HG03135 (cell line): ENCODE results near the gene FOXN3.

ENCODE experiments used
- ATAC-seq: cut with Tn5 transposase; IDR thresholded peaks from one replicate; pipeline ENCODE4 v1.9.1; 2021; ENCODE audit warnings: mild to moderate bottlenecking, moderate library complexity; ENCODE audit not compliant: unreplicated experiment

Gene FOXN3

DNA sequence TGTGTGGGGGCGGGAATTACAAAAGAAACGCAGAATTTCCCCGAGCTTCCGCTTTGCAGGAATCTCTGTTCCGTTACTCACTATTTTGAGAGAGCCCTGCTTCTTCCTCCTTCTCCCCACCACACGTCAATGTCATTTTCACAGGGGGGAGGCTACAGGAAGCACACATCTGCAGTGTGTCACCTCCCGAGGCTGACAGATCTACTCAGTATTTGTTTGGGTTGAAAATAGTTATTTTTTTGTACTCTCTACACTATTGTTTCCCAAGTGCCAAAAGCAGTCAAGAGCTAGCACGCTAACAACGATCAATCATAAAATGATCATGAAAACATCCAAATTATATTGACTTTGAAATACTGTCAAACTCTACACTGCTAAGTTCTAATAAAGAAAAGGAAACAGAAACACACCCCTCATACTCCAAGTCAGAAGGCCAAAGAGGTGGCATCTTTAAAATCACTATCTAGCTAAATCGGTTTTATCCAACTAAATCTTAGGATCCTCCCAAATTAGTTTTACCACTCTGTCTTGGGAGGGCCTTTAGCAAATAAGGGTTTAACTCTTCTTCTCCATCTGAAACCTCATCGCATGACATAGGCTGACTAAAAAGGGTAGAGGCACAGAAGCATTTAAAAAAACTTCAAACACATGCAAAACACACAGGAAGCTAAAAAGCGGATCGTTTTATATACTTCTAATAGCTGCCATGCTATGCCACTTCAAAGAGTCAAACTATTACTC is 51.8 kb downstream of the FOXN3 start:
- peak; percentile 93 for ATAC-seq

DNA sequence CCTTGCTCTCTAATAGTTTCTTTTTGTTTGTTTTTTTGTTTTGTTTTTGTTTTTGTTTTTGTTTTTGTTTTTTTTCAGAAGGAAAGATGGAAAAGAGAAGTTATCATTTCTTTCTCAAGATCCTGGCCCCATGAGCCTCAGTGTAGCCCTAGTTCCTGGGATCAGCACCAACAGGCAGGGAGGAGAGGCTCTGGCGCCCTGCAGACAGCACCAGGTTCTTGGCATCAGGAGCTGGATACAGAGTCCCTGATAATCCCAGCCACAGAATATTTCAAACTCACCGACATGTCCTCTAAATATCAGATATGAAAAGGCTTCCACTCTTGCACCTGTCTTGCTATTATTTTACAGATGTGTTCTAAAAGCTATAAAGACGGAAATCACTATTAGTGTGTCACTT is 52.7 kb downstream of the FOXN3 start:
- no peak for ATAC-seq

DNA sequence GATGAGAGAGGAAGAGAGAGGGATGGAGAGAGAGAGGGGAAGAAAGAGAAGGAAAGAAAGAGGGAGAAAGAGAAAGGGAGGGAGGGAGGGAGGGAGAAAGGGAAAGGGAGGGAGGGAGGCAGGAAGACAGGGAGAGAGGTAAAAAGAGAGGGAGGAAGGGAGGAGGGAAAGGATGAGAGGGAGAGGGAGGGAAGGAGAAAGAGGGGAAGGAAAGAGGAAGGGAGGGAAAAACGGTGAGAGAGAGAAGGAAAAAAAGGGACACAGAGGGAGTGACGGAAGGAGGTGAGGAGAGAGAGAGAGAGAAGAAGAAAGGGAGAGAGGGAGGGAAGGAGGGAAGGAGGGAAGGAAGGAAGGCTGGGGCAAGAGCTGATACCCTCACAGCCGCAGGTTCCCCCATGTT is 56.8 kb downstream of the FOXN3 start:
- ATAC-seq: no peak

DNA sequence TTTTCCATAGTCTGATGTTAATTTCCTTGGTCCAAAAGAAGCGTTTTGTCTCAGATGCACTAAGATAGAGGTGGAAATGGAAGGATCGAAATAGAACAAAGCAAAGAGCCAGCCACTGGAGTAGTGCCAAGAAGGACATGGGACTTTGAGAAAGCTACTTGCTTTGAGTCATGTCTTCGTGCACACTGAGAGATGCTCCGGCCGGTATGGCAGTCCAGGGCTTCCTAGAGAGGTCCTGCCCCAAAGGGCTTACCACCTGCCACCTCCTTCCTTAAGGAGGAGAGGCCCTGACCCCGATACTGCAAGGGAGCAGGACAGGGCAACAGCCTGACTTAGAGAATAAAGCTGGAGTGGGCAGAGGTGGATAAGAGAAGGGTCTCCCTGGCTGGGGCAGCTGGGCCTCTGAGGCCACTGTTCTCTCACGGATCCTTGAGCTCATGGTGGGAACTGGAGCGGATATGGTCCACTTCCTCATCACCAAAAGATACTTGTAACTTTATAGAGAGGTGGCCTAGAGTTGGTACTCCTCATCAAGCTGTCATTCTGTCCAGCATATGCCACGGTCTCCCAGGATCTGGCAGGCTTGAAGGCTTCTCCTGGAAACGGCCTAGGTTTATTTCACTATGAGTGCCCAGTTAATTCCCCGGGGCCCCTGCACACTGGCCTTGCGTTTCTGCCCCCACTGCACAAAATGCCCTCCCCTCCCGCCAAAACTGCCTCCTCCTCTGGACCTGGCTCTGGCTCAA is 57.4 kb downstream of the FOXN3 start:
- ATAC-seq: no peak

DNA sequence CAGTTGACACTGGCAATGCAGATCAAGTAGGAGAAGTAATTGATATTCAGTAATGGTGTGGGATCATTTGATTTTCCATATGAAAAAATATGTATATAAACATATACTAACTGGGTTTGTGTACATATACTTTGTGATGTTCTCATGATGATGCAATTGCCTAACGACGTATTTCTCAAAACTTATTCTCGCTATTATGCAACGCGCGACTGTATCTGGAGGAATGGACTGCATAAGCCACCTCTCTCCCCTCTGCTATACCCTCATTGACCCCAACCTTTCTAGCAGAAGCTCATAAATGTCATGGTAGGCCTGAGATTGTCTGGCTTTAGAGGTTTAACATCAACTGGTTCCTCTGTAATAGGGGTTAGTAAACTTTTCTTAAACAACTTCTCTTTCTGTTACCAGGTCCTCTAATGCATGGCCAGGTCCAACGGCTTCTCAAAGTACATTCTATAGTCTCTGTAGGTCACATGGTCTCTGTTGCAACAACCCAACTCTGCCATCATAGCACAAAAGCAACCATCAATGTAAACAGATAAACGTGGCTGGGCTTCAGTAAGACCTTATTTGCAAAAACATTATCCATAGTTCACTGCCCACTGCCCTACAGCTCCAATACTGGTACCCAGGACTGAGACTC is 59.3 kb downstream of the FOXN3 start:
- ATAC-seq: no peak

DNA sequence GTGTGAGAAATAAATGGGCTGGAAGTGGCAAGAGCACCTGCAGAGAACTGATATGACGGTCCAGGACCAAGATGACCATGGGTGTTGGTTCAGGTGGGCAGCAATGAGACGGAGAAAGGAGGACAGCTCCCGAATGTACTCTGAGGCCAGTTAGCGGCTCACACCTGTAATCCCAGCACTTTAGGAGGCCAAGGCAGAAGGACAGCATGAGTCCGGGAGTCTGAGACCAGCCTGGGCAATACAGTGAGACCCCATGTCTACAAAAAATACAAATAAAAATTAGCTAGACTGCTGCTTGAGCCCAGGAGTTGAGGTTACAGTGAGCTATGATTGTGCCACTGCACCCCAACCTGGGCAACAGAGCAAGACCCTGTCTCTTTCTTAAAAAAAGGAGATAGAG is 60.1 kb downstream of the FOXN3 start:
- ATAC-seq: no peak

DNA sequence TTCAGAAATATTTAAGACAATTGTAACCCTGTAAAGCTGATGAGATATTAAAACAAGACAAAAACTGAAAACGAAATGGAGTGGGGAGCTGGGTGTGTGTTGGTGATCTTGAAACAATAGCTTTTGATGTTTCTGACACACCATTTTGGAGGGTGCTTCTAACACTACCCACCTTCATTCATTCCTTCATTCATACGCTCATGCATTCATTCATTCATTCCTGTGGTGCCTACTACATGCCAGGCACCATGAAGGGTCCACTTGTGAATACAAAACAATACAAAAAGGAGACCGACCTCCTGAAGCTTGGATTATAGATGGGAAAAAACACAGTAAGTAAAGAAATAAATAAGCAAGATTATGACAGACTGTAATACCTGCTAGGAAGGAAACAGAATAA is 60.5 kb downstream of the FOXN3 start:
- no peak for ATAC-seq

DNA sequence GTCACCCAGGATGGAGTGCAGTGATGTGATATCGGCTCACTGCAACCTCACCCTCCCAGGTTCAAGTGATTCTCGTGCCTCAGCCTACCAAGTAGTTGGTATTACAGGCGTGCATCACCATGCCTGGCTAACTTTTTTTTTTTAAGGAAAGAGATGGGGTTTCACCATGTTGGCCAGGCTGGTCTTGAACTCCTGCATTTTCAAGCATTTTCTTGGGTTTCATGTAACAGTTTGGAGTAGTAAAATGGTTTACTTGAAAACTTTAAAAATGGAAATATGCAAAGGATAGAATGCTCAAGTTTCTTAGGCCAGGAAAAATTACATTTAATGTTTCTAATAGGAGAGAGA is 63.3 kb downstream of the FOXN3 start:
- no peak for ATAC-seq

DNA sequence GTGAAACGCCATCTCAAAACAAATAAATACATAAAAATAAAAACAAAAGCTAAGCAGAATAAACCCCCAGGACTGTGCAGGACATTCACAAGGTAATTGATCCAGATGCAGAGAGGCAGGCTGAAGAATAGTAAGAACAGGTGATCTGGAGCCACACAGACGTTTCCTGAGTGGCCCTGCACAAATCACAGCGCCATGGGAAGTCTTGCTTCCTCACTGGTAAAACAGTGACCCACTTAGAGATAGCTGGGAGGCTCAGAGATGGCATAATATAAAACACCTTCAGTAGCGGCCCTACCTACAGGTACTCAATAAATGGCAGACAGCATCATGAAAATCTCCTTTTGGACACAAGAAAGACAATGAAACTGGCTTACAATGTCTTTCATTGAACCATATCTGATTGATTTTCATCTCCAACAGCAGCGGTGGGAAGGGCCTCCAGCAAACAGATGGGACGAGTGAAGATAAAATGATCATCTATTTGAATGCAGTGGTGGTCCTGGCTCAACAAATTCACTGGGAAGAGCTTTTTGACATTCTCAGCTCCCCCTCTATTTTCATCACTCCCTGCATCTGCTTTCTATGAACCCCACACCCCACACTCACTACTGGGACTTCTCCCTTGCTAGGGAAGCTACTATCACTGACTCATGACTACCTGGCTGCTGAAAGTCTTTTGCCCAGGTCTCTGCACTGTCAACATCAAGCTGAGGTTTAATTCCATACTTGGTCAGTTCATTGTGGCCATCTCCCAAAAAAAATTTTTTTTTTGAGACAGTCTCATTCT is 63.9 kb downstream of the FOXN3 start:
- no peak for ATAC-seq

DNA sequence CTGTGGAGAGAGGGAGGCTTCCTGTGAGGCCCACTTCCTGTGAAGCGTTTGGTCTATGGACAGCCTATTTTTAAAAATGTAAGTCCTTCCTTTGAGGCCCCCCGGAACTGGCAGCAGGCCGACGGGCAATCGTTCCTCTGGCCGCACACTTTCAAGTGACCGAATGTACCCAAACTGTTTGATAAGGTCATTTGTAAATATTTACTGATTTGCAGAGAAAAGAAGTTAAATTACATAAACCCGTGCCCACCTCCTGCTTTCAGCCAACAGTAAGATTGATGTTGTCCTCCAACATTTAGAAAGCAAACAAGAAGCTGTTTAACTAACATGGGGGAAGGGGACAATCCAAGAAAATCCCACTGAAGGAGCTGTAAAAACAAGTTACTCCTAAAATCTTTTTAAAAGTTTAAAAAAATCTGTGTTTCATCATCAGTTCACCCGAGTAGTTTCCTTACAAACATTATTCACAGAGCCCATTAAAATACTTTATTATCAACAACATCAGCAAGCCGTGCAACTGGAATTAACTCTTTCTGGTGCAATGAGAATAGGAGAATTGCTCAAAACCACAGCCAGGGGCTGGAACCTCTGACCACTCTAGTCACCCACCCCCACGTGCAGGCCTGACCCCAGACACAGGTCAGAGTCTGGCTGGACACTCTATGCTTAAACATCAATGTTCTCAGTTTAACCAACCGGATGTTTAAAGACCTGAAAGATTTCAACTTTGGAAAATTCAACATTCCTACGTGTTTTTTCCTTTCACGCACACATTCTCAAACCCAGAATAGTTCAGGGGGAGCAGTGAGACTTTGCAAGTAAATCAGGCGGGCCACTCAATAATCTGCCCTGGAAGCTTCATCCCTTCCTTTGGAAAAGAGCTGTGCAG is 65.3 kb downstream of the FOXN3 start:
- peak; percentile 67 for ATAC-seq

DNA sequence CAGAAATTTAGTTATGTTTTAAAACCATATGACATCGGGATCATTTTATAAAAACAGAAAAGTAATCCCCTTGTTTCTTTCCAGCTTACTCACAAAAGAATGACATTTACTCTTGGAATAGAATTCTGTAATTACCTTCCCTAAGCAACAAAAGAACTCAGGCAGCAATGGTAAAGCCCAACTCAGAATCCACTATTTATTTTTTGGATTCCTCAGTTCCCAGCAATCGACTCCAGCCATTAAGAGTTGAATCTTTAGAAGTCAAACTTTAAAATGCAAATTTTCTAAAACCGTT is 65.9 kb downstream of the FOXN3 start:
- ATAC-seq: no peak

DNA sequence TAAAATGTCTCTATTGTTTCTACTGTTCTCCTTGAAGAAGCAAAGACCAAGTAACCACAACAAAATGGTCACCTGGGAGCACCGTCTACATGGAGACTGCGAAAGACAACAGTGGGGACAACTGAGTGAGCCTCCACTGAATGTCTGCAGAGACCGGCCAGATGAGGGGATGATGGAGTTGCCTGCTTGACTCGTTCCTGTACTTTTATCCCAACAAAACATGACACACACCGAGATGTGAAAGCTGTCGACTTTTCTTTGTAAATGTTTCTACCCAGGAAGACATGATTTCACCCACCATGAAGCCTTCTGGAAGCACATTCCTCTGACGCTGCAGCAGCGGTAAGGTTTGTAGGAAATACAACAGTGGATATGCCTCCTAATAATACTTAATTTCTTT is 66.9 kb downstream of the FOXN3 start:
- no peak for ATAC-seq

DNA sequence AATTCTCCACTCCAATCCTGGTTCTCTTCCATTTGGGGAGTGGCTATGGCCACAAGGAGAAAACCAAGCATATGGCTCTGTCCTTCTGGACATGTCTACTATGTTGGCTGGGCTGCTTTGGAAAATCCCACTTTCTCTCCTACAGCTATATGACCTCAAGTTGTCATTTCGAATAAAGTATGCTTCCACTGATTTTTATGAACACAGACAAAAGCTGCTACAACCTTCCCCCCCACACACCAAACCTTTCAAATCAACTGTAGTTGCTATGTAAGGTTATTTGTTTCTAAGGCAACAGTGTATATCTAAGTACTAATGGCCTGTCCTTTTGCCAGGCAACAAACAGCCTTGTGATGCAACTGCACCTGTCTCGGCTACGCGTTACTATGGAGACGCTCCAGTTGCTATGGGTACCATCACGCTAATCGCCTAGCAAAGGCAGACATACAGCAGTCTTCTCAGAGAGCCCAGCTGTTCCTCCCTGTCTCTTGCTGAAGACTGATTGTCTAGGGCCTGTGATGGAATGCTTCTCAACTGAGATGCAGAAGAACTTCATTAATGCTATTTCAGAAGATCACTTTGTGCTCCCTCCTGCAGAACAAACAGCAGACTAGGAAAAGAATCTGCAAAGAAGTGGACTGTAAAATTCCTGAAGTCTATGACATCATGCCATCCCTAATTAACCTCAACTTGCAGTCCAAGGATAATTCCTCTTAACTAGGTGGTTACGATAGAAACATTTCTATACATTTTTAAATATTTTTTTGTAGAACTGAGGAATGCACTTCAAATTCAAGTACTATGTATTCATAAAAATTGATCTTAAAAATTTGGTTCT is 67.6 kb downstream of the FOXN3 start:
- no peak for ATAC-seq

DNA sequence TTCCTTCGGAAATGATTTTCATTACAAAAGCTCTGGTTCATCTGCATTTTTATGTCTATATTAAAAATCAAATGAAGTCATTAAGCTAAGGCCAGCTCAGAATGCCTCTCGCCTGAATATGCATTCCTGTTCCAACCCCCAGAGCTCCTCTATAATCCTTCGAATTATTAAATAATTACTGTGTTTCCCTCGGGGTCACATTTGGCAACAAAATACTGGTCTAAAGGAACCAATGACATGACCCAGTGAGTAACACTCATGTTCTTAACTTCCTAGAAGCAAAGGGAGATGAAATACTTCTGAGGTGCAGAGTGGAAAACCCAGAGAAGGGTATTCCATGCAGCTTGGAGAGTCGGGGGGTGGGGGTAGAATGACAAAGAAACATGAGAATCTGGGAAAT is 68.3 kb downstream of the FOXN3 start:
- ATAC-seq: no peak

DNA sequence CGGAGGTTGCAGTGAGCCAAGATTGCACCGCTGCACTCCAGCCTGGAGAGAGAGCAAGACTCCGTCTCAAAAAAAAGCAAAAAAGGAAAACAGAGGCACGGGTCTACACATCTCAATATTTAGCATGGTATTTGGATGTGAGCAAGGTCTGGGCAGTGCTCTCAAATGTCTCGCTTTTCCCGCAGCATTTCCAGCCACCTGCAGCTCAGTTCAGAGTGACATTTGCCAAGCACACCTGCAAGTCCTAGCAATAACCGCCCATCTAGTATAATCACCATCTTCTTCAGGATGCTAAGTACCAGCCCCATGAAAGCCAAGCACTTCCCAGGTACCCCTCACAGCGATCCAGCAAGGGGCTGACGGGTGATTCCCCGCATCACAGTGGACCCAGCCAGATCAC is 69.1 kb downstream of the FOXN3 start:
- no peak for ATAC-seq

DNA sequence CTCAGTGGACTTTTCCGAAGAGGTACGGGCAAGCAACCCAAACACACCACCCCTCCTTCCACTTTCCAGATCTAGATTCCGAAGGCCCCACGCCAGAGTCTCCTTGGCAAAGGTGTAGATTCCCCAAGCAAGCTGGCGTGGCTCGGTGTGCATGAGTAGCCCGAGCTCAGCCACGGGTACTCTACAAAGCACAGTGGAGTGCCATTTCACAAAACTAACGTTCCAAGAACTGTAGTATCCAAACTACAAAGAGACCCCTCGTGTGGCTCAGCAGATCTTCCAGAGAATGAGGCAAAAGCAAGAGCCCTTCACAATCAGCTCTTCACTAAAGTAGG is 72.1 kb downstream of the FOXN3 start:
- ATAC-seq: no peak

DNA sequence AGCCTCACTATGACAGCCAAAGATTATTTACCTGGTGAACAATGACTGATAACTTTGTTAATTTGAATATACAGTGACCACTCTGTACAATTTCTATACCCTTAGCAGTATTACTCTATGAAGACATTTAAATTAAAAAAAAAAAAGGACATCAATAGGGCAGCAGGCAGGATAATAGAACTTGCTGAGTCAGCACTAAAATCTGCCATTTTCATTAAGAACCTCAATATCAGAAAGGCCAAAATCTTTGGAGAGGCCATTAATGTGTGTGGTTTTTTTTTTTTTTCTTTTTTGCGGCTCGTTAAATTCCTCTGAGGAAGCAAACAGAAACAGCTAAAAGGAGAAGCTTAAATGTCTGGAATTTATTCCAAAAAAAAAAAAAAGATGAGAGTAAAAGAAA is 73.7 kb downstream of the FOXN3 start:
- no peak for ATAC-seq

DNA sequence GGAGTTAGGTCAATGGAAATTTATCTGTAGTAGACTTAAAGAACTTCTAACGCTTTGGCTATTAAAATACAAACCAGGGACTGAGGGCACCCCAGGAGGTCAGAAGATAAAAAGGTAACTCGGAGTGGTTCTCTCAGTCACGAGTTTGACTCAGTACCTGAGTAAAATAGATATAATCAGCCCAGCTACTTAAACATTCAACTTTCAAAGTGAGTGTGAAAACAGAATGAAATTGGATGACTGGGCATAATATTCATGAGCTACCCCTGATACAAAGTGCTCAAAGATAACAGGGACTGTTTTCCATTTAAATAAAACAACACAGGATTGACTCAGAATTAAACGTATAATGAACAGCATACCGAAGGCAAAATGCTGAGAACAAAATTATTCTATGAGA is 75.0 kb downstream of the FOXN3 start:
- ATAC-seq: no peak

DNA sequence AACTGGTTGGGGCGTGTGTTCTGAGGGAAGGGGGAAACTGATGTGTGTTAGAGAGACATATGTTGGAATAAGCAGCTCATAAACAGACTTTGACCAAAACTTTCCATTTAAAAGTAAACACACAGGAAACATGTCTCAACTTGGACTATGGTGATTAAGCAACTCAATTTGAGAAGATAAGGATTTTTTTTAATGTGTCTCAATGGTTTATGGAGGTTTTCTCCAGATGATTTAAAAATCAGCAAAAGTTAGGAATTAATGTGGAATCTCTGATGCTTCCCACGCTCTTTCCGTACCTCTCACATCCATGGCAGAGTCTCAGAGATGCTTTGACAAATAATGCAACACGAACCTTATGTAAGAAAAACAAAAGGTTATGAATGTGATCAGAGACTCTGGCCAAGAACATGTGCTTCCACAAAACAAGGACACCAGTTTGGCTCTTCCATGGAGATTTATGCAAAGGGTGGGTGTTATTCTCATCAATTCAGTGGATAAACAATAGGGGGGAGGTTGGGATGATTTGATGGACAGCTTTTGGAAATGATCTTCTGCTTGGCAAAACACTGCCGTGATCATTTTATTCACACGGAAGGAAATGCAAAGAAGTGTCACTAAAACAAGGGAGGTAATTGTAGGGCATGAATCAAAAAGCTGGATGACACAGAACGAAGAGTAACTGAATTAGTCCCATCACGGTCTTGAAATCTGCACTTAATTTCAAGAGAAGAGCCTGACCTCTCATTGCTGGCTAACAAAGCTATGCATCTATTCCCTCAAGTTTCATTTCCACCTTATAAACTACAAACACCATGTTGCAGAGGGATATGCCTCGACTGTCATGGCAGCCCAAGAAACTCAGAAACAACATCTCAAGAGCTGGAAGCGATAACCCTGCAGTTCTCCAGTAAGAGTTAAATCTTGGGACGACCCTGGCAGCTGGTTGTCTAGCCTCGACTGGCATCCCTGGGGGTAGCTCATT is 76.5 kb downstream of the FOXN3 start:
- ATAC-seq: no peak
